HG02973 (cell line): ENCODE results near the gene TCF23.
A peak's percentile ranks its signal among the peaks of the same experiment; 100 is the strongest.

ENCODE experiments used
- ATAC-seq: cut with Tn5 transposase; IDR thresholded peaks from one replicate; pipeline ENCODE4 v1.9.1; 2021; ENCODE audit warnings: moderate library complexity; ENCODE audit not compliant: unreplicated experiment

TCF23 gene

GRCh38 chr2:27127883-27128667 lies 20.7 kb upstream of the TCF23 start:
- no peak for ATAC-seq

DNA sequence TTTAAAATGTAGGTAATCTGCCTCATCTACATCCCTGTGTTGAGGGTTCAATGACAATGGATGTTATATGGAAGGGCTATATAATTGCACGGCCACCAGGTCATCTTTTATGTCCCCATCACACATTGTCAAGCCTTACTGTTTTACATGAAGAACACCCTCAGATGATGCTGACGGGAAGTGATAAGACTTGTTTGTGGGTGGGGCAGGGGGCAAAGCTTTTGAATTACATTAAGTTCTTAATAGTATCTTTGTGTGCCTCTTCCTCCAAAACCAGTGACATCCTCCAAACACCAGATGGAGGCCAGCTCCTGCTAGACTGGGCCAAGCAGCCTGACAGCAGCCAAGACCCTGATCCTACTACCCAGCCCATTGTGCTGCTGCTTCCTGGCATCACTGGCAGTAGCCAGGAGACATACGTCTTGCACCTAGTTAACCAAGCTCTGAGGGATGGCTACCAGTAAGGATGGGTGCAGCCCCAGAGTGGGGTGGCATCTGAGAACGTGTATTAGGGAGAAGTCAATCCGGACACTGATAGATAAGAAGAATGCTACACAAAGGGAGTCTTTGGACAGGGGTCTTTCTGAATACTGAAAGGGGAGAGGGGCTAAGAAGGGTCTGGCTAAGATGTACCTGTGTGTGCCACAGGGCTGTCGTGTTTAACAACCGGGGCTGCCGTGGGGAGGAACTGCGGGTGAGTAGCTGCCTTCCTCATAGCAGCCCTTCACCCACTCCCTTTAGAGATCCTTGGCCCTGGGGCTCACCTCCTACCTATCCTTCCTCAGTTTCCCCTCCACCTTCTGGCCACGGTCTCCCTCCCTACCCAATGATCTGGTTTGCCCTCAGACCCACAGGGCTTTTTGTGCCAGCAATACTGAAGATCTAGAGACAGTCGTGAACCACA lies 19.9 kb upstream of the TCF23 start:
- ATAC-seq, result no peak

- no peak for ATAC-seq
Measured at GRCh38 chr2:27130396-27130795, 18.4 kb upstream of the TCF23 start.

DNA sequence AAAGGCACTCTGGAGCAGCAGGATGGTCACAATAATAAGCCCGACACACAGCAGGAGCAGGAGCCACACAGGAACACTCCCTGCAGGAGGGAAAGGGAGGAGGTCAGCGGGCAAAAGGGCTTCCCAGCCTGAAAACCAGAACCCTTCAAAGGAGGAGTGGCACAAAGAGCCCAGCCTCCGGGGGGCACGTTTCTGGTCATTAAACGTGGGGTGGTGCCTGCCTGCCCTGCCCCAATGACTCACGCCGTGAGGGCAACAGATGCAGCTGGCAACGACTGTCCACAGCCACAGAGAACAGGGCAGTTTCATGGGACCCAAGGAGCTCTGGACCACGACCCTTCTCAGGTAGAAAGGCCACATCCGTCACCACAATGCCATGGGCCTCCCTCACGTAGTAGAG lies 17.4 kb upstream of the TCF23 start:
- no peak for ATAC-seq

DNA sequence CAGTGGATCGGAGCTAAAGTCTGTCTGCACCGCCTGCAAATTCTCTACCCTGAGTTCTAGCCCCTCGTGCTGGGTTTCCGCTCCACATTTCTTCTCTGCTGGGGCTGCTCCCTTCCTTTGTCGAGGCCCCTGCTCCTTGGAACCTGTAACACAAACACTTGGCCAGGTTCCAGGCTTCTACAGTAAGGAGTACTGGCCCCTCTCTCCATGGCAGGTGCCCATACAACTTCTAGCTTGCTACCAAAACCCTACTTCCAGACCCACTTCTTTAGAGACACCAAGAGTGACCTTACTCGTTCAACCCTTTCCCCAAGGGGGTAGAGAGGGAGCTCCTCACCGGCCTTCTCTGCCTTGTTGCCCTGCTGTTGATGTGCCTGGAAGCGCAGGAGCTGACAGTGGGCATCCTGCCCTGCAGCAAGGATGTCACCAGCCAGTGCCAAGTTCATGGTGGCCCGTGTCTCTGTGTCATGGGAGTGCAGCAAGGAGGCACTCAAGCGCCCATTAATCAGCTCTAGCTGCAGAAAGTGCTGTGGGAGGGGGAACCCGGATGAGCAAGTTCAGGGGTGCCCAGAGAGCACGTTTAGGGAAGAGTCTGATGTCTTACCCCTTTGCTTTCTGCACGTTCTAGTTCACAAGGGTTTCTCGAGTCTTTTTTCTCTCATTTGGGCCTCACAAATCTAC lies 15.5 kb upstream of the TCF23 start:
- no peak for ATAC-seq

GRCh38 chr2:27133905-27134780 lies 14.7 kb upstream of the TCF23 start, which contains the start of gene PREB:
Gene PREB, minus strand, starts transcription at chr2:27134636. Its CDS starts 215 bp downstream, at chr2:27134421.
- peak; percentile 74 for ATAC-seq

GRCh38 chr2:27134781-27135477 lies 13.9 kb upstream of the TCF23 start:
- no peak for ATAC-seq

DNA sequence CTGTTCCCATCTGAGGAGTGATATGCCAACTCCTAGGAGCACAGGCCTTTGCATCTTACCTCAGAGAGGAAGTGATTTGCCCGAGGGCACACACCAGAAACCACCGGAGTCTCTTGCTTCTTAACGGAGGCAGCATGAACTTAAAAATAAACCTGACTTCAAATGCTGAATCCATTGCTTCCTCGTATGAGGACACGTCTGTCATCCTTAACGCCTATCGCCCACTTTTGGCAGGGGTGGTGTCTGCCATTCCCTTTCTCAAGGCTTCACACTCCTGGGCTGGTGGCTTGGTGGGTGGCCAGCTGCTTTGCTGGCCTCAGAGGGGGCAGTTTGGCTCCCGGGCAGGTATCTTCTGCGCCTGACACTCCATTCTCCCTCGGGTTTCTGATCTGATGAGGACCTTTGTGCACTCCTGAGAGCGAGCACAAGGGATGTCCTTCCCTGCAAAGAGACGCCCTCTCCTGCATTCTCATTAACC lies 13.3 kb upstream of the TCF23 start:
- ATAC-seq, result no peak

- no peak for ATAC-seq
Measured at GRCh38 chr2:27136751-27137150, 12.1 kb upstream of the TCF23 start.

DNA sequence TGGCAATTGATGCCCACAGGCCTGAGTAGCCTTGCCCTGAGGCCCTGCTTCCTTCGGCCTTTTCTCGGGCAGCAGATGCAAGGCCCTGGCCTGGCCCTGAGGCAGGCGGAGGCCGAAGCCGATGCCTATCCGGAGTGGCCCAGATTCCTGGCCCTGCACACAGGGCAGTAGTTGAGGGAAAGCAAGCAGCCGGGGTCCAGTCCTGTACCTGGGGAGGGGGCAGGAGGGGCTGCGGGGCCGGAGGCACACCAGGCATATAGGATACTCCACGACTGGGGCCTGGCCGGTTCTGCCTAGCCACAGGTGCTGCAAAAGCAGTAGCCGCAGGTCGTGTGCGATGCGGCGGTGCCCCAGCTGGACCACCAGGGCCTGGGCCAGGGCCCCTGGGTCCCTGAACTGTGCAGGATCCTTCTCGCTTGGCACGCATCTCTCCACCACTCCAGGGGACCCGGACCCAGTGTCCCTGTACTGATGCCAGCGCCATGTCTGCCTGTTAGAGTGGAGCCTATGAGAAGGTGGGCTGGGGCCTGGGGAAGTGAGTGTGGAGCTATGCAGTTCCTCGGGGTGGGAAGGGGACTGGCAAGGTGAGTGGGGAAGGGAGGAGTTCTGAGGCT lies 11.4 kb upstream of the TCF23 start:
- ATAC-seq, result no peak

- ATAC-seq, result no peak
Measured at GRCh38 chr2:27138111-27138510, 10.7 kb upstream of the TCF23 start.

DNA sequence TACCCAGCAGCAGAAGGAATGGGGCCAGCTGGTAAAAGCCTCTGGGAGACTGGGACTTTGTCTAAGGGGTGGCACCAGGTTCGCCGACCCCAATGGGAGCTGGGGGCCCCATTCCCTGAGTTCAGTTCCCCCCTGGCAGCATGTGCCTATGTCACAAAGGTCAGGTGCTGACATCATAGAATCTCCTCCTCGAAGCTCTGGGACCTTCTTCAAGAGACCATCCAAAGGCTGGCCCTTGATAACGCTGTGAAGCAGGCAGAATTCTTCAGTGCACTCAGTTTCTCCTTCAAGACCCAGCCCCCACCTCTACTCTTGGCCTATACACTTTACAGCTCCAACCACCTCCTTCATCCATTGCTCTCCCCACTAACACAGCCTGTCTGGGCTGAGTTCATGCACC lies 9.5 kb upstream of the TCF23 start, which contains the start of gene PRR30:
TSS of gene PRR30 (minus strand) at position 101 of the 400 bp plus-strand sequence. CDS start 1,081 bp downstream, outside the sequence.
- ATAC-seq, result no peak

DNA sequence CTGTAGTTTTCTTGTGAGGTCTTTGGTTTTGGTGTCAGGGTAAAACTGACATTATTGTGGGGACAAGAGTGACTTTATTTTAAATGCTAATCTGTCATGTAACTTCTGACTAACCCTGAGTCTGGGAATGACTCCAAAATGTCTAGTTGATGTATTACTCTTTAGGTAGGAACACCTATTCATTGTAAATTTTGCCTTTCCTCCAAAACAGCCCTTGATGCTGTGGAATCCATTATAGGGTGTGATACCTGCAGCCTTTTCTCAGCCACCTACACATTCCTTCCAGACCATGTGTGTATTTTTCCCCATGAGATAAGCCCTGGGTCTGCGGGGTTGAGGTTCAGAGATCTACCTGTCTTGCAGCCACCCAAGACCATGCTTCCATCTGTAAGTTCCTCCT lies 5.5 kb upstream of the TCF23 start:
- no peak for ATAC-seq

DNA sequence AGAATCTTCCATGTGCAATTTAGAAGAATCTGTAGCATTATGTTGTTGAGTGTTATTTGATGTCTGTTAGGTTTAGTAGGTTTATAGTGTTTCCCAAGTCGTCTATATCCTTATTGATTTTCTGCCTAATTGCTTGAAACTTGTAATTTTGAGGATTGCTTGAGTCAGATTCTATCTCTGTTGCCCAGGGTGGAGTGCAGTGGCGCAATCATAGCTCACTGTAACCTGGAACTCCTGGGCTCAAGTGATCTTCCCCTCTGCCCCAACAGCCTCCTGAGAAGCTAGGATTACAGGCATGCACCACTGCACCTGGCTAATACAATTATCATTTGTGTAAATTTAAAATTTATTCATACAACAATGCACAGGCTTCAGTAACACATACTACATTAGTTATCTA lies 3.1 kb upstream of the TCF23 start:
- ATAC-seq, result no peak

DNA sequence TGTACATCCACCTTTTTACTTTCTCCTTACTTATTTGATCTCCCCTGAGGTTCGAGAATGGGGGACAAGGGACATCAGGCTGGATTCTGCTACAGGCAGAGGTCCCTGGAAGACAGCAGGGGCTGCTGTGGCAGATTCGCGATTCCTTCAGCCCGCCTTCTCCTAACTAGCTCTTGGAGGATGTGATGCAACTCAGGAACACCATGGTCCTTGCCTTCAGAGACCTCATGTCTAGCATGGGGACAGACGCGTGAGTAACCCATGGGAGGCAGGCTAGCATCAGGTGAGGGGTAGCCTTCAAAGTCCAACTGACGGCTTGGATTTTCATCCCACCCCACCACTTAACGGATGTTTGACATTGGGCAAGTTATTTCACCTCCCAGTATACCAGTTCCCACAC lies 869 bp upstream of the TCF23 start:
- ATAC-seq, result no peak

DNA sequence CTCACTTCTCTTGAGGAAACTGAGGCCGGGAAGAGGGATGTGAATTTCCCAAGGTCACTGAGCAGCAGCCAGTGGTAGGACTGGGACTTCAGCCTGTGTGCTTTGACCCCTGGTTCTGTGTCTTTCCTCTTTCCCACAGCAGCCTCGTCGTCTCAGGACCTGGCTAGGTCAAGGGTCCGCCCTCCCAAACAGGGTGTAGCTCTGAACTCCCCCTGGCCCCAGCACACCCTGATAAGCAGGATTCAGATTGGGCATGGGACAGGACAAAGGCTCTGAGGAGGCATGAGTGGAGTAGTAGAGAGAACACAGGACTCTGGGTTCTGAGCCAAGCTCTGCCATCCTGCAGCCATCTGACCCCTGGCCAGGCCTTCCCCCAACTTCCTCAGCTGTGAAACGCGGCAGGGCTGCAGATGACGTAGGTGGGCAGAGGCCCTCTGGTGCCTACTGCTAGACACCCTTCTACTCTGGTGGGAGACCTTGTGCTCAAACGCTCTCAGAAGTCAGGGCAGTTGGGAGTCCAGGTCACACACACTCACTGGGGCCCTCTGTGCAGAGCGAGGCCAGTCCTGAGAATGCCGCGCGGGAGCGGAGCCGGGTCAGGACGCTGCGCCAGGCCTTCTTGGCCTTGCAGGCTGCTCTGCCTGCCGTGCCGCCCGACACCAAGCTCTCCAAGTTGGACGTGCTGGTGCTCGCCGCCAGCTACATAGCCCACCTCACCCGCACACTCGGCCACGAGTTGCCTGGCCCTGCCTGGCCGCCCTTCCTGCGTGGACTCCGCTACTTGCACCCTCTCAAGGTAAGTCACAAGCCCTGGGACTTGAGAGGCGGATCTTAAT lies 984 bp downstream of the TCF23 start:
- no peak for ATAC-seq

DNA sequence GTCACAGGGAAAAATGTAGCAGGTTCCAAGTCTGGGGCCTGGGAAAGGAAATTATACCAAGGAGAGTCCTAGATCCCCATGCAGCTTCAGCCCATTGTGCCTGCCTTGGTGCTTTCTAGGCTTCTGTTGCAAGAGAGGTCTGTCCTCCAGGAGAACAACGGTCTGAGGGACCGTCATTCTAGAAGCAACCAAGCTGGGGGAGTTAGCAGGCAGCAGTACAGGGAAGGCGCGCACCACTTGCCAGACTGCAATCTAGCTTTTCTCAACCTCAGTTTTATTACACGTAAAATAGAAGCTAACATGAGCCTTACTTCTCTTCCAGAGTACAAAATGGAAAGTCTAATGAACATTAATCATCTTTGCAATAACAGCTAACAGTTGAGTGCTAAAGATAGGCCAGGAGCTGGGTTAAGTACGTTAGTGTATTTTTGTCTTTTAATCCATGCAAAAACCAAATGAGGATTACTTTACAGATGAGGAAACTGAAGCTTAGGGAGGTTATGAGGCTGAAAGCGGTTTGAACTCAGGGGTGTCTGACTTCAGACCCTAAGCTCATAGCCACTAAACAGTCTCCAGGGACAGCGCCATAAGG lies 1.9 kb downstream of the TCF23 start:
- no peak for ATAC-seq
